Caki2 (cell line): ENCODE results near the gene APOL2. TPM values are rescaled to one million over a fixed set of nuclear protein-coding genes. Genes with fewer than 3 reads are reported as not detected.
"Not testable (repeated sequence)": the region's sequence is repeated elsewhere in the genome, so short reads cannot be mapped to it uniquely, and the experiment has no call there.

Experiments
- DNase-seq: peaks from one replicate; pipeline ENCODE4 v3.0.0-alpha.2; 2015; ENCODE audit warnings: low read depth
- in situ Hi-C: cut with HindIII; loops from 2 replicates; pipeline ENCODE4 v1.10.0; 2016; ENCODE audit warnings: low sequenced_read_pairs, low pct_unique_long_range_greater_than_20kb, mixed read lengths
- total RNA-seq: library from RNA; depleted of rRNA; stranded (reverse); fragments of >200 nt; shearing (Covaris generic); gene quantifications from 2 replicates; pipeline ENCODE4 v1.2.3, GENCODE V29; 2014; ENCODE audit warnings: low replicate concordance

APOL2 gene
- total RNA-seq, 1 experiment from 2014 or later = 68.0 TPM

DNA sequence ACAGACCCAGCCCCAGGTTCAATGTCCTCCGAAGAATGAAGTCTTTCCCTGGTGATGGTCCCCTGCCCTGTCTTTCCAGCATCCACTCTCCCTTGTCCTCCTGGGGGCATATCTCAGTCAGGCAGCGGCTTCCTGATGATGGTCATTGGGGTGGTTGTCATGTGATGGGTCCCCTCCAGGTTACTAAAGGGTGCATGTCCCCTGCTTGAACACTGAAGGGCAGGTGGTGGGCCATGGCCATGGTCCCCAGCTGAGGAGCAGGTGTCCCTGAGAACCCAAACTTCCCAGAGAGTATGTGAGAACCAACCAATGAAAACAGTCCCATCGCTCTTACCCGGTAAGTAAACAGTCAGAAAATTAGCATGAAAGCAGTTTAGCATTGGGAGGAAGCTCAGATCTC, 27.7 kb upstream of the APOL2 start:
- in situ Hi-C loops = no loop called here
- DNase-seq = no peak

GRCh38 chr22:36263886-36264664, 24.7 kb upstream of the APOL2 start:
- in situ Hi-C loops, DNase-seq: not testable (repeated sequence)

DNA sequence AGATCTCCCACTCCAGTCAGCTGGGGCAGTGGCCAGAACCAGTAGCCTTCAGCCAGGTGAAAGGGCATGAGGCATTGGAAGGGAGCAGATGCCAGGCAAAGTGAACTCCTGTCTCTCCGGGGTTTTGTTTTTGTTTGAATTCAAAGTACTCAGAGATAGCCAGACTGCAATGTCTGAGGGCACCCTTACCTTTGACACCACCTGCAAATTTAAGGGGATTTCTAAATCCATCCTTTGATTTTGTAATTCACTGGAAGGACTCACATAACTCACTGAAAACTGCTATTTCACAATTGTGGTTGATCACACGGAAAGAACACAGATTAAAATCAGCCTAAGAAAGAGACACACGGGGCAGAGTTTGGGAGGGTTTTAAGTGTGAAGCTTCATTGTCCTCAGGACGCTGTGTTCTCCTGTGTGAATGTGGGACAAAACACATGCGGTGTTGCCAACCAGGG, 23.9 kb upstream of the APOL2 start:
- in situ Hi-C loops, DNase-seq: not testable (repeated sequence)

- in situ Hi-C loops, DNase-seq: not testable (repeated sequence)
Measured at GRCh38 chr22:36262307-36262706, 23.0 kb upstream of the APOL2 start.

DNA sequence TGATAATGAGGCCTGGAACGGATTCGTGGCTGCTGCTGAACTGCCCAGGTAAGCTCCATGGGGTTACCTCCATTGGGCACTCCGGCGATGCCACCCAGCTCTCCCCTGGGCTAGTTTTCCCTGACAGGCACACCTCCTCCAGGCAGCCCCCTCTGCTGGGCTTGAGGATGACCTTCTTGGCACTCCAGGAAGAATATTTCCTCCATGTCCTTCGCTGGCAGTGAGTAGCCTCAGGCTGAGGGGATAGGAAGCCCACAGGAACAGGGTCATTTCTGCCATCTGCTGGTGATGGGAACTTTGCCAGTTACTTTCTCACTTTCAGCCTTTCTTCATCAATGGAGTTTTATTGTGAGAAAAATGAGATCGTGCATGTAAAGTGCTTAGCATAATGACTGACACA, 22.3 kb upstream of the APOL2 start:
- DNase-seq, in situ Hi-C loops: not testable (repeated sequence)

GRCh38 chr22:36259615-36260300, 20.4 kb upstream of the APOL2 start:
- in situ Hi-C loops = no loop called here
- no peak for DNase-seq

DNA sequence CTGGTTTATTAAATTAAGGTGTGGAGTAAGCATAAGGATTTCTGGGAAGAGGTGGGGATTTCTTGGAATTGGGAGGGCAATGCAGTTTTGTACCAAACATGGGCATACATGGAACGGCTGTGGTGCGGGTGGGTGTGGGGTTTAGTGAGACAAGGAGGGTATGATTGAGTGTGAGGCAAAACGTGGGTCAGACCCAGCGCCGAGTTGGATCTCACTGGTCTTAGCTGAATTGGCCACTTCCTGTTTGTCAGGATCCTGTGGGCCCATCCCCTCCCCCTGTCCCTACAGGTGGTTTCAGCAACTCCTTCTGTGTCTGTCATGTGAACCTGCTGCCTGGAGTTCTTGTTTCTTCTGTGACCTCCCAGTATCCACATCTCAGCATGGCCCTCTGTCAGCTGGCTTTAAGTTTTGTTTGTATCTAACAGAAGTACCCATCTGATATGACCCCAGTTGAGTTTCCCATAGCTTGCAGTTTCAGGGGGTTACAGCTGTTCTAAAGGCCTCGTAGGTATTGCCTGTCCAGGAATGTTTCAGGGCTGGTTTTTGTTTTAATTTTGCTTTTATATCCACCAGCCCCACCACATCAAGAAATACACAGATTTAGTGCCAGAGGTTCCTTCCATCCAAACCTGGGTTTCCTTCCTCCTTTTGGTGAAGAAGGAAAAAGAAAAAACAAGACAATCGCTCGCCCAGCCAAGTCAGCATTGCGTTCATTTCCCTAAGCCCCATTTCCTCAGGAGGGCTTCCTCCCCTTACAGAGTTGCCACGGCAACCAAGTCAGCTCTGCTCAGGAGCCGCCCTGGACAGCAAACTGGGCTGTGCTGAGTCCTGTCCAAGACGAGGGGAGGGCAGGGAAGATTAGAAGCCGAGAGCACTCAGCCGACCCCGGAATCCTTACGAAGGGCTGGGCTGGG, 19.6 kb upstream of the APOL2 start:
- in situ Hi-C loops = no loop called here
- DNase-seq = no peak

- in situ Hi-C loops = no loop called here
- no peak for DNase-seq
Measured at GRCh38 chr22:36257948-36258670, 18.8 kb upstream of the APOL2 start.

- DNase-seq = no peak
- in situ Hi-C loops = no loop called here
Measured at GRCh38 chr22:36257308-36257707, 18.0 kb upstream of the APOL2 start.

GRCh38 chr22:36256478-36256877, 17.2 kb upstream of the APOL2 start:
- in situ Hi-C loops = no loop called here
- DNase-seq = no peak

DNA sequence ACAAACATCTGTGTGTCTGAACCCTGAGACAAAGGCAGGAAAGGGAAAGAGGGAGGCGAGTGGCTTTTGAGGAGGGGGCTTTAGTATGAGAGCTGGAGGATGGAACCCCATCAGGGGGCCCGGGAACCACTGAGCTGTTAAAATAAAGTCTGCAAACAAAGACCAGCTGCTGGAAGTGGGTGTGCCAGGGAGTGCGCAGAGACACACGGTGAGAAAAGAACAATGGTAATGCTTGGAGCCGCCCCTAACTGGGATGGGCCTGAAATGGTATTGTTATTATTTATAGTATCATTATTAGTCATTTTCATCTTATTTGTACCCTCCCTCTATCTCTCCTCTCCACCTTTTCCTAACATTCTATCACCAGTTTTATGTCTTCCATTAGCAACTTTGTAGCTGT, 16.2 kb upstream of the APOL2 start:
- DNase-seq, in situ Hi-C loops: not testable (repeated sequence)

DNA sequence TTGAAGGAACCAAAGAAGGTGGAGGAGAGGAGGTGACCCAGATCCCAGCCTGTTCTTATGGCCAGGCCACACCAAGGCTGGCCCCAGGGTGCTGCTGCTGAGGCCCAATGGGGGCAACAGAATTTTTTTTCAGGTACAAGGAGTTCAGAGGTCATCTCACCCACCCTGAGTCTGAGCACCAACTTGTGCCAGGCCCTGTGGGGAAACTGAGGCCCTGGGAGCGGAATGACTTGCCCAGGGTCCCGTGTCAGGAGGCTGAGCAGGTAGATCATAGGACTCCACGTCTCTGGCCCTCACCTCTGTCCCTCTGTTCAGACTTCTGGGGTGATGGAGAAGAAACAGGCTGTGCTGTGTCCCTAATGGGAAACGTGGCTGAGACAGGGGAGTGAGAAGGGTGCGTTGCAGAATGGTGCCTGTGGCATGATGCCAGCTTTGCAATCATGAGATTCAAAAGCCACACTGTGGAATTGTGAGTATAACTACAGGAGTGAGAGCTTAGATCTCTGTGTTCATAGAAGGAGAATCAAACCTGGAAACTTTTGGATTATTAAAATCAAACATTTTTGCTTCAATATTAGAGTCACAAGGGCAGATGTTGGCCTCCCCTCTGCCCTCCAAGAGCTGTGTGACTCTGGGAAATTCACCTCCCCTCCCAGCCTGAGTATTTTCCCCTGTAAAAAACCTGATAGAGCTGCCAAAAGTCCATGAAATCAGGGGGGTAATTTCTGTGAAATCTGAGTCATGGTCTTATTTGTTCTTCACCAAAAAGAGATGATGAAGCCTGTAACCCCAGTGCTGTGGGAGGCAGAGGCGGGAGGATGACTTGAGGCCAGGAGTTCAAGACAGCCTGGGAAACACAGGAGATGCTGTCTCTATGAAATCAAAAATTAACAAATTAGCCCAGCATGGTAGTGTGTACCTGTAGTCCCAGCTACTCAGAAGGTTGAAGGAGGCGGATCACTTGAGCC, 14.5 kb upstream of the APOL2 start:
- no peak for DNase-seq
- in situ Hi-C loops = no loop called here

DNA sequence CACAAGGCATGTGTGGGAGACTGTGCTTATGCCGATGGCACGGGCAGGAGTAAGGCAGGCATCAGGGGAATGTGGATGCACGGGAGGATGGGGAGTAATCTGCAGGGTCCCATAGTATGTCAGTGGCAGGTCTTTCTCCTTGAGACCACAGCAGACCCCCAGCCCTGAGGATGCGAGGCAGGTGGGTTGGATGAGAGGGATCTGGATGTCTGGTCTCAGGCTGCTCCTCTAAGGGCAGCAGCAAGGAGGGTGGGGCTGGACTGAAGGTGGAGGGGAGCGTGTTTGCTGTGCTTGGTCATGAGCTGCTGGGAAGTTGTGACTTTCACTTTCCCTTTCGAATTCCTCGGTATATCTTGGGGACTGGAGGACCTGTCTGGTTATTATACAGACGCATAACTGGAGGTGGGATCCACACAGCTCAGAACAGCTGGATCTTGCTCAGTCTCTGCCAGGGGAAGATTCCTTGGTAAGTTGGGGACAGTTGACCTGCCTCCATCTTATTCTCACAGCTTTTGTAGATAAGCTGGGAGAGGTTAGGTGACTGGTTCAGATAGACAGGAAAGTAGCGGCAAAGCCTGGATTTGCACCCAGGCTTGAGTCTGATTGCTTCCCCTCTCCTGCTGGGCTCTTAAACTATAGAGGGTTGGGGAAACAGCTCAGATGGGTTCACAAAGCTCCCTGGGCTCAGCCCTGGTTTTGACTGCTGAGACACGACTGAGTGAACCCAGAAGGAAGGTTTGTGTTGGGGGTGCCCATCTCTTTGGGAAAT, 13.6 kb upstream of the APOL2 start, which contains the start of gene APOL1:
Gene APOL1, plus strand, starts transcription at position 380 of the 769 bp plus-strand sequence. CDS start 1,823 bp downstream, outside the sequence.
- in situ Hi-C loops = no loop called here
- DNase-seq = peak; percentile 84

GRCh38 chr22:36251979-36252608, 12.8 kb upstream of the APOL2 start:
- DNase-seq, in situ Hi-C loops: not testable (repeated sequence)

GRCh38 chr22:36250292-36250960, 11.1 kb upstream of the APOL2 start:
- in situ Hi-C loops = not testable (repeated sequence)
- peak; percentile 82 for DNase-seq
